Stimulated activated CD8-positive, alpha-beta memory T cell treated with anti-CD3 and anti-CD28 coated beads, Interleukin-15, amount 100 ng/mL, for 1 hour (primary cell): ENCODE measurements around the gene NTRK3.
"Not testable (repeated sequence)": the region's sequence is repeated elsewhere in the genome, so short reads cannot be mapped to it uniquely, and the experiment has no call there.

Experiments
- DNase-seq: peaks from one replicate; pipeline ENCODE4 v3.0.0-alpha.2; 2020; ENCODE audit warnings: low read depth

NTRK3 gene

GRCh38 chr15:87874896-87875711 is 381.4 kb downstream of the NTRK3 start:
- no peak for DNase-seq

GRCh38 chr15:87873516-87873915 is 383.0 kb downstream of the NTRK3 start:
- no peak for DNase-seq

- DNase-seq = no peak
These were observed 384.7 kb downstream of the NTRK3 start for GRCh38 chr15:87871731-87872320.

- DNase-seq = no peak
These were observed 385.3 kb downstream of the NTRK3 start for GRCh38 chr15:87871258-87871681.

- DNase-seq = no peak
These were observed 389.6 kb downstream of the NTRK3 start for GRCh38 chr15:87866961-87867360.

- DNase-seq = no peak
These were observed 393.4 kb downstream of the NTRK3 start for GRCh38 chr15:87863152-87863551.

- DNase-seq = no peak
These were observed 395.8 kb downstream of the NTRK3 start for GRCh38 chr15:87860743-87861142.

GRCh38 chr15:87858651-87859050 is 397.9 kb downstream of the NTRK3 start:
- no peak for DNase-seq

GRCh38 chr15:87851497-87851896 is 405.0 kb downstream of the NTRK3 start:
- no peak for DNase-seq

GRCh38 chr15:87850916-87851315 is 405.6 kb downstream of the NTRK3 start:
- no peak for DNase-seq

GRCh38 chr15:87849181-87849580 is 407.4 kb downstream of the NTRK3 start:
- DNase-seq = no peak

- DNase-seq = no peak
These were observed 408.5 kb downstream of the NTRK3 start for GRCh38 chr15:87848012-87848411.

- no peak for DNase-seq
These were observed 409.8 kb downstream of the NTRK3 start for GRCh38 chr15:87846746-87847145.

- DNase-seq = no peak
These were observed 413.2 kb downstream of the NTRK3 start for GRCh38 chr15:87843312-87843711.

- no peak for DNase-seq
These were observed 415.0 kb downstream of the NTRK3 start for GRCh38 chr15:87841426-87841998.

GRCh38 chr15:87835830-87836229 is 420.7 kb downstream of the NTRK3 start:
- not testable (repeated sequence) for DNase-seq

- not testable (repeated sequence) for DNase-seq
These were observed 423.2 kb downstream of the NTRK3 start for GRCh38 chr15:87833333-87833732.

GRCh38 chr15:87829332-87830050 is 427.0 kb downstream of the NTRK3 start:
- DNase-seq = no peak

- DNase-seq = no peak
These were observed 427.9 kb downstream of the NTRK3 start for GRCh38 chr15:87828608-87829007.

GRCh38 chr15:87827131-87827530 is 429.4 kb downstream of the NTRK3 start:
- no peak for DNase-seq

- no peak for DNase-seq
These were observed 430.3 kb downstream of the NTRK3 start for GRCh38 chr15:87826119-87826747.

GRCh38 chr15:87818756-87819155 is 437.8 kb downstream of the NTRK3 start:
- no peak for DNase-seq
